ENCODE results near the gene LARGE1. TPM values are rescaled to one million over a fixed set of nuclear protein-coding genes. Genes with fewer than 3 reads are reported as not detected.

LARGE1 gene
- total and polyA plus RNA-seq, 9 of the 15 experiments (the other 6 are each of a cell fraction or from before 2014, with no cell fraction given) = 0.01 to 0.66 (median 0.14) TPM; not detected in 2

GRCh38 chr22:33431300-33431699, 489.0 kb downstream of the LARGE1 start (continued):
- TF ChIP-seq HINFP (tag; conservative IDR thresholded peaks at IDR 0.05; ENCODE audit: low read depth) (no peak), GTF2F1 (IDR thresholded peaks at IDR 0.05; ENCODE audit: low read depth, low read length) (no peak), ATF2 (CRISPR knock-in tag; IDR thresholded peaks at IDR 0.05) (no peak), ZNF41 (CRISPR knock-in tag; conservative IDR thresholded peaks at IDR 0.05) (no peak)

GRCh38 chr22:33429281-33429680, 491.0 kb downstream of the LARGE1 start:
- CTCF ChIA-PET (ENCODE audit: low intra/inter-chr PET ratio) = no interaction called here

More at GRCh38 chr22:33429281-33429680, 491.0 kb downstream of the LARGE1 start:
- H3K4me3 ChIP-seq = no peak overlapping the region
- no peak for DNase-seq (ENCODE audit: extremely low read depth in 1 of 4, low spot score in 3 of 4)
- H3K27me3 ChIP-seq (ENCODE audit: control insufficient read depth in 2 of 2, insufficient read depth in 2 of 2, low read length in 2 of 2) = no peaks in the 10 kb centered on the region
- no peak overlapping the region for H3K9ac ChIP-seq (ENCODE audit: insufficient read depth in 1 of 2, low read depth in 2 of 2, low read length in 2 of 2)
- BruUV-seq (replicated peaks) = no TSS peak
- no peak overlapping the region for H3K4me2 ChIP-seq (ENCODE audit: insufficient read depth, low read length)
- 0% methylated on average over 6 of the region's 7 CpGs for WGBS (ENCODE audit: insufficient coverage, low coverage, missing lambda C conversion rate)
- H3K9me1 ChIP-seq (ENCODE audit: control insufficient read depth, insufficient read depth, low read length) = no peaks in the 10 kb centered on the region
- in situ Hi-C loops (cut with MboI) (no loop called here), intact Hi-C loops (cut with micrococcal nuclease) (no loop called here)
- H3K27ac ChIP-seq (ENCODE audit: extremely low read depth, low read depth, low read length) = no peak overlapping the region
- no peak for FAIRE-seq
- H3K36me3 ChIP-seq (ENCODE audit: control insufficient read depth, insufficient read depth, low read length) = no peaks in the 10 kb centered on the region
- no peak overlapping the region for H2AFZ ChIP-seq (ENCODE audit: low read depth, low read length)
- no peaks in the 10 kb centered on the region for H3K4me1 ChIP-seq (replicated peaks in 1 of 2; ENCODE audit: control insufficient read depth in 2 of 2, insufficient read depth in 2 of 2, low read length in 2 of 2)
- no peak for TF ChIP-seq ZNF121 (CRISPR knock-in tag; conservative IDR thresholded peaks at IDR 0.05)
- TF ChIP-seq ZNF696 (CRISPR knock-in tag; conservative IDR thresholded peaks at IDR 0.05) = no peak
- H3K79me2 ChIP-seq (ENCODE audit: control insufficient read depth, insufficient read depth, low read length) = no peaks in the 10 kb centered on the region
- POLR2A ChIA-PET = no interaction called here
- H4K20me1 ChIP-seq (replicated peaks; ENCODE audit: control insufficient read depth, insufficient read depth, low read length) = no peaks in the 10 kb centered on the region
- H3K9me3 ChIP-seq (replicated peaks; ENCODE audit: control insufficient read depth, insufficient read depth, low read depth, low read length) = no peaks in the 10 kb centered on the region
- ATAC-seq = no peak

Data from K562 (cell line).